SK-N-SH (cell line): ENCODE results near the gene NLGN1.

Experiments
- MXI1 ChIP-seq: IDR thresholded peaks from 2 replicates; pipeline ENCODE4 v1.6.1; 2012; ENCODE audit warnings: mild to moderate bottlenecking, low read depth, low read length, improper control_type of control experiment
- SMC3 ChIP-seq: IDR thresholded peaks from 2 replicates; pipeline ENCODE4 v1.6.1; 2012; ENCODE audit warnings: low read depth, low read length, improper control_type of control experiment

DNA sequence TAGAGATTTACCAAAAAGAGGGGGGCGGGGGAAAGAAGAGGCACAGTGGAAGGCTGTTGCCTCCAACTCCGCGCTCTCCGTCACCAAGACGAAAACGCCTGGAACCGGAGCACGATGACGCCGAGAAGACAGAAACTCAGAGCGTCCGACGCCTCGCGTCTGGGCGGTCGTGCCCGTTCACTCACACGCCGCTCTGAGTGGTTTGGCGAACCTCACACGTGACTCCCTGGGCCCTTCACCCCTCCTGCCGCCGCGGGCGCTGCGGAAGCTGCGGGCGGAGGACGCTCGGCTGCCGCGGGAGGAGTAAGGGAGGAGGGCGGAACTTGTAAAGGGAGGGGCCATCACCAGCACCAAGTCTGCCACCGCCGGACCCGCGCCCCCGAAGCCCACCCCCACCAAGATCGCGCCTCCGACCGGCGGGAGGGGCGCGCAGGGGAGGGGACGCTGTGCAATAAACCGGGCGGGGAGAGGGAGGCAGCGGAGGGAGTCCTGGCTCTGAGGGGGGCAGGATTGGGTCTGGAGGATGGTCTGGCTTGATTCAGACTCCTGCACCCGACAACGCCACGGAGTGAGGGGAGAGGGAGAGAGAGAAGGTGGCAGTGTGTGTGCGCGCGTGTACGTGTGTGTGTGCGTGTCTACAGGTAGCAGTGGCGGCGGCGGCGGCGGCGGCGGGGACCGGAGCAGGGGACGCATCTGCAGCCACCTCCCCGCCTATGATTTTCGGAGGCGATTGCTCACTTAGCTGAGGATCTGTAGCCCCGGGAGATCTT, 1.9 kb upstream of the NLGN1 start:
- TF ChIP-seq SMC3 (no peak), MXI1 (peak; percentile 44; the same call in 1 of the 2 replicates)
